ENCODE data around the gene C1orf53. TPM values are rescaled to one million over a fixed set of nuclear protein-coding genes. Genes with fewer than 3 reads are reported as not detected.

The C1orf53 gene
- total and polyA plus RNA-seq, 2 of the 4 experiments (the other 2 are of a cell fraction), result 4.8 to 7.0 TPM

GRCh38 chr1:197890936-197891335, 11.5 kb upstream of the C1orf53 start:
- ChIA-PET CTCF (no interaction called here), POLR2A (ENCODE audit: unreplicated experiment) (no interaction called here)
- Histone ChIP-seq H4K91ac (ENCODE audit: insufficient read depth, low read depth, low read length) (no peak overlapping the region), H4K5ac (ENCODE audit: low read depth, low read length) (no peak overlapping the region), H3K4ac (ENCODE audit: low read depth, low read length) (no peak overlapping the region), H3K4me3 (ENCODE audit: insufficient read depth, low read depth, low read length) (no peak overlapping the region), H2AFZ (replicated peaks; ENCODE audit: low read length, poor library complexity) (no peak overlapping the region), H3K4me2 (ENCODE audit: low read depth, low read length) (no peak overlapping the region), H3K27ac (ENCODE audit: insufficient read depth, low read length) (no peak overlapping the region), H3K9me3 (ENCODE audit: control insufficient read depth, insufficient read depth, low read length) (no peaks in the 10 kb centered on the region), H3K14ac (replicated peaks; ENCODE audit: low read depth, low read length) (no peak overlapping the region), H2AK9ac (replicated peaks; ENCODE audit: low read depth, low read length, poor library complexity) (no peak overlapping the region), H4K8ac (ENCODE audit: low read depth in 2 of 2, low read length in 2 of 2) (no peak overlapping the region), H3K9ac (ENCODE audit: low read depth, low read length) (no peak overlapping the region), H2AK5ac (ENCODE audit: low read depth, low read length) (no peak overlapping the region), H3K27me3 (ENCODE audit: control insufficient read depth, insufficient read depth, low read length) (peaks cover 2% of the 10 kb centered on the region; the same call in 1 of the 2 replicates), H3K23ac (ENCODE audit: low read depth, low read length) (no peak overlapping the region), H2BK20ac (ENCODE audit: low read depth, low read length) (no peak overlapping the region), H4K20me1 (ENCODE audit: insufficient read depth, low read length) (no peaks in the 10 kb centered on the region), H2BK15ac (ENCODE audit: low read depth, low read length) (no peak overlapping the region), H3K18ac (ENCODE audit: low read depth, low read length) (no peak overlapping the region), H3K79me1 (ENCODE audit: low read depth in 1 of 2, low read length in 2 of 2) (no peaks in the 10 kb centered on the region), H3K36me3 (ENCODE audit: control insufficient read depth, insufficient read depth, low read length) (no peaks in the 10 kb centered on the region), H2BK5ac (ENCODE audit: low read depth, low read length, poor library complexity, severe bottlenecking) (no peak overlapping the region), H2BK120ac (ENCODE audit: low read depth, low read length) (no peak overlapping the region), H3K9me1 (ENCODE audit: insufficient read depth, low read length) (no peaks in the 10 kb centered on the region), H3K4me1 (ENCODE audit: control insufficient read depth, insufficient read depth, low read length) (no peaks in the 10 kb centered on the region), H3K56ac (ENCODE audit: extremely low read depth, insufficient read depth, low read length) (no peak overlapping the region)
- dilution Hi-C loops (cut with HindIII; ENCODE audit: low sequenced_read_pairs, unreplicated experiment), result no loop called here
- intact Hi-C loops (cut with micrococcal nuclease), result no loop called here
- TF ChIP-seq BHLHE40 (IDR thresholded peaks at IDR 0.05; ENCODE audit: low read depth, low read length), result no peak
- no peak for TF ChIP-seq FOS (IDR thresholded peaks at IDR 0.05; ENCODE audit: low read depth, low read length)
- TF ChIP-seq MXI1 (IDR thresholded peaks at IDR 0.05; ENCODE audit: borderline replicate concordance, low read depth, low read length), result no peak
- no peak for TF ChIP-seq CHD1 (IDR thresholded peaks at IDR 0.05; ENCODE audit: low read depth, low read length)
- no peak for TF ChIP-seq RAD21 (IDR thresholded peaks at IDR 0.05; ENCODE audit: low read length)
- no peak for TF ChIP-seq CTCF (conservative IDR thresholded peaks at IDR 0.05; ENCODE audit: low read depth, low read length)
- no peak for TF ChIP-seq SMC3 (IDR thresholded peaks at IDR 0.05; ENCODE audit: low read depth, low read length)
- no peak for TF ChIP-seq MAFK (IDR thresholded peaks at IDR 0.05; ENCODE audit: low read depth, low read length)
- no peak for TF ChIP-seq RCOR1 (IDR thresholded peaks at IDR 0.05; ENCODE audit: insufficient replicate concordance, low read length)
- TF ChIP-seq RFX5 (IDR thresholded peaks at IDR 0.05; ENCODE audit: low read depth, low read length), result no peak
- no peak for TF ChIP-seq POLR2A (IDR thresholded peaks at IDR 0.05; ENCODE audit: low read depth, low read length)
- no peak for TF ChIP-seq NFE2L2 (IDR thresholded peaks at IDR 0.05; ENCODE audit: low read depth, low read length)
- no TSS peak for BruUV-seq (replicated peaks)
- in situ Hi-C loops (cut with MboI; ENCODE audit: low sequenced_read_pairs), result no loop called here
- no peak for ATAC-seq (ENCODE audit: low read depth)
- WGBS, 2 experiments (ENCODE audit: extremely low coverage in 2 of 2, insufficient read length in 1 of 2), result no CpG with 5 or more reads among the region's 2 CpGs
- DNase-seq, result no peak
